Hepatocyte (in vitro differentiated cells): ENCODE results near the gene STMND1.

Source experiments
- EZH2 ChIP-seq: fragments of 200-600 bp; sonication (generic); IDR thresholded peaks from 2 replicates; pipeline ENCODE4 v1.6.1; 2016; ENCODE audit warnings: antibody characterized with exemption, mild to moderate bottlenecking, borderline replicate concordance
- EZH2phosphoT487 ChIP-seq: fragments of 200-600 bp; sonication (generic); IDR thresholded peaks from one replicate; pipeline ENCODE4 v1.6.1; 2018; ENCODE audit warnings: antibody characterized with exemption, mild to moderate bottlenecking, low read depth, moderate library complexity; ENCODE audit not compliant: unreplicated experiment, severe bottlenecking
- TF ChIP-seq, protein P1 (sequence below): fragments of 200-600 bp; sonication (generic); IDR thresholded peaks from 2 replicates; pipeline ENCODE4 v1.5.1; 2016; ENCODE audit warnings: antibody characterized with exemption, mild to moderate bottlenecking; ENCODE audit not compliant: poor library complexity

DNA sequence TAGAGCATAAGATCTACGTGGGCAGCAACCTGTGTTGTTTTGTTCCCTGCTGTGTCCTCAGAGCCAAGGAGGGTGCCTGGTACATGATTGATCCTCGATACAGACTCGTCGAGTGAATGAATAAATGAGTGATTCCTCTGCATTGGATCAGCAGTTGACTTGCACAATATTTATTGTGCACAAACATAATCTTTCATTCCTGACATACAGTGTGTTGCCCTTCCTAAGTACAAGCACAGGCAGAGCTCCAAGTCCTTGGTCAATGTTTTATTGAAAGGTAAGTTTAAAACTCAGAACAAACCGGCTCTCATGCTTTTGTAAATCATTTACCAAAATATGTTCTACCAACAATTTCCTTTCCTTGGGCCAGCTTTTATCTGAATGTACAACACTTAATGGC, 57.4 kb downstream of the STMND1 start:
- TF ChIP-seq, protein P1, sequence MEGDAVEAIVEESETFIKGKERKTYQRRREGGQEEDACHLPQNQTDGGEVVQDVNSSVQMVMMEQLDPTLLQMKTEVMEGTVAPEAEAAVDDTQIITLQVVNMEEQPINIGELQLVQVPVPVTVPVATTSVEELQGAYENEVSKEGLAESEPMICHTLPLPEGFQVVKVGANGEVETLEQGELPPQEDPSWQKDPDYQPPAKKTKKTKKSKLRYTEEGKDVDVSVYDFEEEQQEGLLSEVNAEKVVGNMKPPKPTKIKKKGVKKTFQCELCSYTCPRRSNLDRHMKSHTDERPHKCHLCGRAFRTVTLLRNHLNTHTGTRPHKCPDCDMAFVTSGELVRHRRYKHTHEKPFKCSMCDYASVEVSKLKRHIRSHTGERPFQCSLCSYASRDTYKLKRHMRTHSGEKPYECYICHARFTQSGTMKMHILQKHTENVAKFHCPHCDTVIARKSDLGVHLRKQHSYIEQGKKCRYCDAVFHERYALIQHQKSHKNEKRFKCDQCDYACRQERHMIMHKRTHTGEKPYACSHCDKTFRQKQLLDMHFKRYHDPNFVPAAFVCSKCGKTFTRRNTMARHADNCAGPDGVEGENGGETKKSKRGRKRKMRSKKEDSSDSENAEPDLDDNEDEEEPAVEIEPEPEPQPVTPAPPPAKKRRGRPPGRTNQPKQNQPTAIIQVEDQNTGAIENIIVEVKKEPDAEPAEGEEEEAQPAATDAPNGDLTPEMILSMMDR = no peak
- TF ChIP-seq EZH2phosphoT487 = no peak
- no peak for TF ChIP-seq EZH2
